HL-60 (cell line): Measurements from ENCODE around the gene GFI1.

ENCODE experiments used
- CTCF ChIP-seq: IDR thresholded peaks from one replicate; pipeline ENCODE4 v1.5.1; 2011; ENCODE audit warnings: low read length, control low read depth, inconsistent platforms; ENCODE audit not compliant: insufficient read depth
- REST ChIP-seq: IDR thresholded peaks from 2 replicates; pipeline ENCODE4 v1.6.1; 2012; ENCODE audit warnings: low read depth; ENCODE audit not compliant: insufficient replicate concordance

GRCh38 chr1:92487078-92487605, 417 bp upstream of the GFI1 start:
- TF ChIP-seq CTCF: no peak
- no peak for TF ChIP-seq REST
